GM18519 (cell line): ENCODE results near the gene APOC3.
"Not testable (repeated sequence)": the region's sequence is repeated elsewhere in the genome, so short reads cannot be mapped to it uniquely, and the experiment has no call there.

Experiments
- ATAC-seq: cut with Tn5 transposase; IDR thresholded peaks from one replicate; pipeline ENCODE4 v1.9.1; 2021; ENCODE audit warnings: mild to moderate bottlenecking, moderate library complexity; ENCODE audit not compliant: unreplicated experiment, low FRiP score

Gene APOC3

GRCh38 chr11:116828632-116829524, 829 bp upstream of the APOC3 start:
- ATAC-seq: no peak

GRCh38 chr11:116830184-116830912, 641 bp downstream of the APOC3 start:
- ATAC-seq: no peak

- no peak for ATAC-seq
Measured at GRCh38 chr11:116831790-116832349, 2.2 kb downstream of the APOC3 start.

DNA sequence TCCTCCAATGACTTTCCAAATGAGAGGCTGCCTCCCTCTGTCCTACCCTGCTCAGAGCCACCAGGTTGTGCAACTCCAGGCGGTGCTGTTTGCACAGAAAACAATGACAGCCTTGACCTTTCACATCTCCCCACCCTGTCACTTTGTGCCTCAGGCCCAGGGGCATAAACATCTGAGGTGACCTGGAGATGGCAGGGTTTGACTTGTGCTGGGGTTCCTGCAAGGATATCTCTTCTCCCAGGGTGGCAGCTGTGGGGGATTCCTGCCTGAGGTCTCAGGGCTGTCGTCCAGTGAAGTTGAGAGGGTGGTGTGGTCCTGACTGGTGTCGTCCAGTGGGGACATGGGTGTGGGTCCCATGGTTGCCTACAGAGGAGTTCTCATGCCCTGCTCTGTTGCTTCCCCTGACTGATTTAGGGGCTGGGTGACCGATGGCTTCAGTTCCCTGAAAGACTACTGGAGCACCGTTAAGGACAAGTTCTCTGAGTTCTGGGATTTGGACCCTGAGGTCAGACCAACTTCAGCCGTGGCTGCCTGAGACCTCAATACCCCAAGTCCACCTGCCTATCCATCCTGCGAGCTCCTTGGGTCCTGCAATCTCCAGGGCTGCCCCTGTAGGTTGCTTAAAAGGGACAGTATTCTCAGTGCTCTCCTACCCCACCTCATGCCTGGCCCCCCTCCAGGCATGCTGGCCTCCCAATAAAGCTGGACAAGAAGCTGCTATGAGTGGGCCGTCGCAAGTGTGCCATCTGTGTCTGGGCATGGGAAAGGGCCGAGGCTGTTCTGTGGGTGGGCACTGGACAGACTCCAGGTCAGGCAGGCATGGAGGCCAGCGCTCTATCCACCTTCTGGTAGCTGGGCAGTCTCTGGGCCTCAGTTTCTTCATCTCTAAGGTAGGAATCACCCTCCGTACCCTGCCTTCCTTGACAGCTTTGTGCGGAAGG, 2.9 kb downstream of the APOC3 start:
- no peak for ATAC-seq

DNA sequence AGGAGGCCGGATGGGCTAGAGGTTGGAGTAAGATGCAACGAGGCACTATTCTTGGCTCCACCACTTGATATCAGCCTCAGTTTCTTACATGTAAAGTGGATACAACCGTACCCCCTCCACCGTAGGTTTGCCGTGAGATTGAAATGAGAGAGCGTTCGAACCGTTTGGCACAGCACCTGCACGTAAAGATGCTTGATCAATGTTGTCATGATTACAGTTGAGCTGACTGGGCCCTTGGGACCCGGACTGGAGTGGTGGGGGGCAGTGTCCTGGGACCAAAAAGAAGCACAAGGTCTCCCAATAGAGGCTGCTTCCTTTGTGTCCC, 3.7 kb downstream of the APOC3 start:
- ATAC-seq: no peak

GRCh38 chr11:116833816-116834534, 4.3 kb downstream of the APOC3 start:
- ATAC-seq: no peak

DNA sequence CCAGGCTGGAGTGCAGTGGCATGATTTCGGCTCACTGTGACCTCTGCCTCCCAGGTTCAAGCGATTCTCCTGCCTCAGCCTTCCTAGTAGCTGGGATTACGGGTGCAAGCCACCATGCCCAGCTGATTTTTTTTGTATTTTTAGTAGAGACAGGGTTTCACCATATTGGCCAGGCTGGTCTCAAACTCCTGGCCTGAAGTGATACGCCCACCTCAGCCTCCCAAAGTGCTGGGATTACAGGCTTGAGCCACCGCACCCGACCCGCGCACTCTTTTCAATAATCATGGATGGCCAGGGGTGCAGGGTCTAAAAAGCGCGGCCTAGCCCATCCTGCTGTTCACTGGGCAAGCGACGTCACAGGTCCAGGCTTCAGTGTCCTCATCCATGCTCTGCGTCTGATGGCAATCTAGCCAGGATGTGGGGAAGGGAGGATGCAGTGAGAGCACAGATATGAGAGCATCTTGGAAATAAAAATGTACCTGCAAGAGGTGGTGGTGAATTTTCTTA, 4.9 kb downstream of the APOC3 start:
- ATAC-seq: not testable (repeated sequence)

- ATAC-seq: no peak
Measured at GRCh38 chr11:116835042-116835772, 5.5 kb downstream of the APOC3 start.

DNA sequence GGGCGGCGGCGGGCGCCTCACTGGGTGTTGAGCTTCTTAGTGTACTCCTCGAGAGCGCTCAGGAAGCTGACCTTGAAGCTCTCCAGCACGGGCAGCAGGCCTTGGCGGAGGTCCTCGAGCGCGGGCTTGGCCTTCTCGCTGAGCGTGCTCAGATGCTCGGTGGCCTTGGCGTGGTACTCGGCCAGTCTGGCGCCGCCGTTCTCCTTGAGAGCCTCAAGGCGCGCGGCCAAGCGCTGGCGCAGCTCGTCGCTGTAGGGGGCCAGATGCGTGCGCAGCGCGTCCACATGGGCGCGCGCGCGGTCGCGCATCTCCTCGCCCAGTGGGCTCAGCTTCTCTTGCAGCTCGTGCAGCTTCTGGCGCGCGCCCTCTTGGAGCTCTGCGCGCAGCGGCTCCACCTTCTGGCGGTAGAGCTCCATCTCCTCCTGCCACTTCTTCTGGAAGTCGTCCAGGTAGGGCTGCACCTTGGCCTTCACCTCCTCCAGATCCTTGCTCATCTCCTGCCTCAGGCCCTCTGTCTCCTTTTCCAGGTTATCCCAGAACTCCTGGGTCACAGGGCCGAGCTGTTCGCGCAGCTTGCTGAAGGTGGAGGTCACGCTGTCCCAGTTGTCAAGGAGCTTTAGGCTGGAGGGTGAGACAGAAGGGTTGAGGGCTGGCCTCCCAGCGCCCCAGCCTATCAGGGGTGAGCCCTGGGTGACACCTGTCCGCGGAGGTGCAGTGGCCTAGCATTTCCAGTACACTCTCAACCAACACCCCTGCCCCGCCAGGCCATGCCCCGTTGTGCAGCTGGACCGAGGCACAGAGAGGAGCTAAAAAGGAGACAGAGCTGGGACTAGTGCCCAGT, 6.3 kb downstream of the APOC3 start:
- ATAC-seq: peak; percentile 68

DNA sequence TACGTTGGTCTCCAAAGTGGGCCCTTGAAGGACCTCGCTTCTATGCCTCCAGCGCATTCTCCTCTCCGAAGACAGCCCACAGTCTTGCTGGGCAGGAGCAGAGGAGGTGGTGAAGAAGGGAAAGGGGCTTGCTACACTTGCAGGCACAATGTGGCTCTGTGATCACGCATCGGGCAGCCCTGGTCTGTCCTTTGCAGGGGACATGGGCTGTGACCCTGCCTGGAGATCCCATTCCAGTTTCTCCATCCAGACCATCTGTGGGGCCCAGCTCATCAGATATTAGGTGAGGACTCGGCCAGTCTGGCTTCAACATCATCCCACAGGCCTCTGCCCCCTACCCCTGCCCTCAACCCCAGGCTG, 6.9 kb downstream of the APOC3 start:
- ATAC-seq: no peak

DNA sequence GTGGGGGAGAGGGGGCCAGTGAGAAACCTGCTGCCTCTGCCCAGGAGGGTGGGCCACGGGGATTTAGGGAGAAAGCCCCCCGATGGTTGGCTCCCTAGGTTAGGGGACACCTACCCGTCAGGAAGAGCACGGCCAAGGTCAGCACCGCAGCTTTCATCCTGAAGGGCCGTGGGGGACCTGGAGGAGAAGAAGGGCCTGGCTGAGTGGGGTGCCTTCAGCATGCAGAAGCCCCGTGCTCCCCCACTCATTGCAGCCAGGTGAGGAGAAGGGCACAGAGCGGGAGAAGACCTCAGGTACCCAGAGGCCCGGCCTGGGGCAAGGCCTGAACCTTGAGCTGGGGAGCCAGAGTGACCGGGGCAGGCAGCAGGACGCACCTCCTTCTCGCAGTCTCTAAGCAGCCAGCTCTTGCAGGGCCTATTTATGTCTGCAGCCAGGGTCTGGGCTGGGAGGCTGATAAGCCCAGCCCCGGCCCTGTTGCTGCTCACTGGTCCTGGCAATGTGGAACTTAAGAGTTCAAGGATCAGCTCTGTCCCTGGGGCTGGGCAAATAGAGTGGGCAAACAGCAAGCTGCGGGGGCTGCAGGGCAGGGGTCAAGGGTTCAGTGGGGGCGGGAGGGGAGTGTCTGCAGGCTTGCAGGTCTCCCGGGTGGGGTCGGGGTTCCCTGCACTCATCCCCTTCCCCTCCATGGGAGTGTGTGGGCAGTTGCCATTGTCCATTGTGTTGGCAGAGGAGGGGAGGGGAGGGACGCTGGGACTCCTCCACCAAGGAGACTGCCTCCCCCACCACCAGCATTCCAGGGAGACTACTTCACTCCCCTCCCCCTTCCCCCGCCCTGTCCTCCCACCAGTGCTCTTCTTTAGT, 7.8 kb downstream of the APOC3 start, which contains the start of gene APOA1:
Gene APOA1, minus strand, starts transcription at position 392 of the 861 bp plus-strand sequence. Its CDS starts 235 bp downstream, at position 157.
- ATAC-seq: no peak

GRCh38 chr11:116838321-116839084, 8.8 kb downstream of the APOC3 start:
- ATAC-seq: no peak

GRCh38 chr11:116840224-116840745, 10.6 kb downstream of the APOC3 start:
- ATAC-seq: no peak

DNA sequence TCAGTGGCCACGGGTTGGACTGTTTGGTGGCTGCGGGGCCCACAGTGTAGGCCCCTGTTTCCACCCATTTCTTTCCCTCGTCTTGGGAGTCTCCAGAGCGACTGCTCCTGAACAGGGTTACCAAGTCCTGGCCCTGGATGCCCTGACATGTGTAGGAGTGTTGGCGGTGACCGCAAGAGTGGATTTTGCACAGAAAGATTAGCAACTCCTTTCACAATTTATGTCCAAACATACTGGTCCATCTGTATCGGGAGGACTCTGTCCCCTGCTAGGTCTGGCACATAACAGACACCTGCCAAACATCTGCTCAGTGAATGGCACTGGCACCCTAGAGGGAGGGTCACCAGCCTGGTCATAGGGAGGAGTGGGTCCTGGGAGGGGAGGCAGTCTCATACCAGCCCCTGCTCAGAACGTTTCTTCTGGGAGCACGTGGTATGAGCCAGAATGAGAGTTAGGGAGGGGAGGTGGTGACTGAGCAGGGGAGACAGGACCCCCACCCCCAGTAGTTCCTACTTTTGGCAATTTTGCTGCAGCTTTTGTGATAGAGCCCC, 11.1 kb downstream of the APOC3 start:
- no peak for ATAC-seq

DNA sequence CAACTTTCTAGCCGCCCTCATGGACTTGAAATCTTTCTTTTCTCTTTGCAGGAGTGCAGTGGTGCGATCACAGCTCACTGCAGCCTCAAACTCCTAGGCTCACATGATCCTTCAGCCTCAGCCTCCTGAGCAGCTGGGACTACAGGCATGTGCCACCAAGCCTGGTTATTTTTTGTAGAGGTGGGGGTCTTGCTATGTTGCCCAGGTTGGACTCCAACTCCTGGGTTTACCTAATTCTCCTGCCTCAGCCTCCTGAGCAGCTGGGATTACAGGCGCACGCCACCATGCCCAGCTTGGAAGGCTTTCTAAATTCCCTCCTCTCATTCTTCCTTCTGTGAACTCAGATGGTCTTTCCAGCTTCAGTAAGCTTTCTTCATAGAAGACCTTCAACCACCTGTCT, 12.4 kb downstream of the APOC3 start:
- no peak for ATAC-seq

DNA sequence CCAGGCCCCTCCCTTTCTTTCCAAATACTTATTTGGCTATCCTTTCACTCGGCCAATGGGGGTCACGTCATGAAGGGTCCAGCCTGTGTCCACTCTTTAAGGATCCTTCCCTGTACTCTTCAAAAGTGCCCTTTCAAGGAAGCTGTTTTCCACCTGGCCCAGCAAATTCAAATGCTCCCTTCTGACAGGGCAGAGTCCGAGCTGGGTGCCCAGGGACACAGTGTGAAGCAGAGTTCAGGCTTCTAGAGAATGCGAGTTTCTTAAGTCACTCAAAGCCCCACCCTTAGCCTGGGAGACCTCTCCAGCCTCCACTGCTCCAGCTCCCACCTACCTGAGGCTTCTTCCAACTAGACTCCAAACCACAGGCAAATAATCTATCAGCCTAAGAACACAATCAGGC, 13.2 kb downstream of the APOC3 start:
- no peak for ATAC-seq
